NCI-H2107 treated with DMSO at 0.1 percent for 48 hours (cell line): Measurements from ENCODE around the gene COL5A3.
A peak's percentile ranks its signal among the peaks of the same experiment; 100 is the strongest.
"Not testable (repeated sequence)": the region's sequence is repeated elsewhere in the genome, so short reads cannot be mapped to it uniquely, and the experiment has no call there.

Experiments used
- DNase-seq: peaks from one replicate; lab custom pipeline; 2025; ENCODE audit not compliant: unreplicated experiment; lab: John Stamatoyannopoulos, UW

Gene COL5A3

GRCh38 chr19:10010247-10010691 lies at the start of gene COL5A3:
TSS of gene COL5A3 (minus strand) at chr19:10010504. CDS start at chr19:10010385, 119 bp downstream.
- no peak for DNase-seq

GRCh38 chr19:10052602-10053360 lies 42.5 kb upstream of the COL5A3 start:
- no peak for DNase-seq

GRCh38 chr19:10049626-10050025 lies 39.3 kb upstream of the COL5A3 start:
- no peak for DNase-seq

GRCh38 chr19:10045371-10045770 lies 35.1 kb upstream of the COL5A3 start:
- DNase-seq = no peak

GRCh38 chr19:10044390-10044789 lies 34.1 kb upstream of the COL5A3 start:
- no peak for DNase-seq

GRCh38 chr19:10043286-10043927 lies 33.1 kb upstream of the COL5A3 start:
- DNase-seq = no peak

GRCh38 chr19:10037809-10038208 lies 27.5 kb upstream of the COL5A3 start:
- no peak for DNase-seq

- no peak for DNase-seq
These were observed 27.1 kb upstream of the COL5A3 start for GRCh38 chr19:10037367-10037766.

GRCh38 chr19:10036601-10037071 lies 26.3 kb upstream of the COL5A3 start:
- no peak for DNase-seq

GRCh38 chr19:10033614-10034013 lies 23.3 kb upstream of the COL5A3 start:
- no peak for DNase-seq

- DNase-seq = peak; percentile 56
These were observed 17.1 kb upstream of the COL5A3 start for GRCh38 chr19:10027158-10027997.

GRCh38 chr19:10026744-10027143 lies 16.4 kb upstream of the COL5A3 start:
- DNase-seq = no peak

GRCh38 chr19:10023096-10023495 lies 12.8 kb upstream of the COL5A3 start:
- not testable (repeated sequence) for DNase-seq

- DNase-seq = no peak
These were observed 11.6 kb upstream of the COL5A3 start for GRCh38 chr19:10021863-10022262.

- no peak for DNase-seq
These were observed 11.1 kb upstream of the COL5A3 start for GRCh38 chr19:10021446-10021845.

GRCh38 chr19:10020851-10021250 lies 10.5 kb upstream of the COL5A3 start:
- DNase-seq = no peak

GRCh38 chr19:10019246-10019645 lies 8.9 kb upstream of the COL5A3 start:
- DNase-seq = no peak

- no peak for DNase-seq
These were observed 8.5 kb upstream of the COL5A3 start for GRCh38 chr19:10018786-10019185.

- no peak for DNase-seq
These were observed 8.0 kb upstream of the COL5A3 start for GRCh38 chr19:10018263-10018662.

- DNase-seq = no peak
These were observed 3.7 kb upstream of the COL5A3 start for GRCh38 chr19:10013834-10014618.

- no peak for DNase-seq
These were observed 3.0 kb upstream of the COL5A3 start, which contains the start of gene RDH8 for GRCh38 chr19:10013316-10013715. TSS of gene RDH8 (plus strand) at chr19:10013483. CDS start at chr19:10013498, 15 bp downstream.
